Keratinocyte (primary cell): ENCODE results near the gene SDF2L1.

Experiments
- EZH2 ChIP-seq: IDR thresholded peaks from one replicate; pipeline ENCODE4 v1.6.1; 2012; ENCODE audit warnings: inconsistent platforms, mild to moderate bottlenecking, low read length, moderate library complexity
- TF ChIP-seq, protein P1 (sequence below), 3 experiments: IDR thresholded peaks in 1 of 3; conservative IDR thresholded peaks in 1 of 3; optimal IDR thresholded peaks in 1 of 3; 2 replicates in 2 of 3; 3 replicates in 1 of 3; pipeline versions ENCODE3 to v1.5.1; 2011; ENCODE audit warnings: low read length in 3 of 3, mild to moderate bottlenecking in 3 of 3, moderate library complexity in 2 of 3, control low read depth in 1 of 3, inconsistent platforms in 1 of 3; ENCODE audit not compliant: insufficient read depth in 2 of 3; ENCODE audit errors: extremely low read depth in 1 of 3

DNA sequence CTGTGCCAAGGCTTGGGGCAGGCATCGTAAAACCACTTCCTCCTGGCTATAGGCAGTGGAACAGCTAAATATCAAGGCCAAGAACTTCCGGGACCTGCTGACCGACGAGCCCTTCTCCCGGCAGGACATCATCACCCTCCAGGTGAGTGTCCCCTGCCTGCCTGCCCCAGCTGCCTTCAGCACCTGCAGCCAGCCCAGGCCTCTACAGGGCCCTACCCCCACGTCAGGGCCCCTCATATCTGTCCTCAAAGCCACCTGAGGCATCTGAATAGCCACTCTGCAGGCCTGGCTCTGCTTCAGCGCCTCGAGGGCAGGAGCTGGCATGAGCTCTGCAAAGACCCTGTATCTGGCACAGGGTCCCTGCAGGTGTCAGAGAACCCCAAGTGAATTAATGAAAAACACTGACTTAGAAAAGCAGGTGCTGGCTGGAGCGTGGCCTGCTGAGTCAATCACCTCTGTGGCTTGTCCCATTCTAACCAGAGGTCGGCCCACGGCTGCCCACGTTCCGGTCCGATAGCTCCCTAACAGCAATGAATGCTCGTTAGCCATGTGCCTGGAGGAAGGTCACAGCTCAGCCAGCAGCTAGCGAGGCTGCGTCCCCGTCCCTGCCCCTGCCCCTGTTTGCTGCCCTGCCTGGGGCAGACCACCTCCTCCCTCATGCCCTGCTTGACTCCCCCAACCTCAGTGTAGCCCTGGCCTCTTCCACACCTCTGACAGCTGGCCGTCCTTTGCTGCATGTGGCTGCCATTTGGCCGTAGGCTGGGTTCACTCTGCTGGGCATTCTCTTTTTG, 40.5 kb downstream of the SDF2L1 start:
- TF ChIP-seq EZH2, result no peak
- TF ChIP-seq, protein P1, sequence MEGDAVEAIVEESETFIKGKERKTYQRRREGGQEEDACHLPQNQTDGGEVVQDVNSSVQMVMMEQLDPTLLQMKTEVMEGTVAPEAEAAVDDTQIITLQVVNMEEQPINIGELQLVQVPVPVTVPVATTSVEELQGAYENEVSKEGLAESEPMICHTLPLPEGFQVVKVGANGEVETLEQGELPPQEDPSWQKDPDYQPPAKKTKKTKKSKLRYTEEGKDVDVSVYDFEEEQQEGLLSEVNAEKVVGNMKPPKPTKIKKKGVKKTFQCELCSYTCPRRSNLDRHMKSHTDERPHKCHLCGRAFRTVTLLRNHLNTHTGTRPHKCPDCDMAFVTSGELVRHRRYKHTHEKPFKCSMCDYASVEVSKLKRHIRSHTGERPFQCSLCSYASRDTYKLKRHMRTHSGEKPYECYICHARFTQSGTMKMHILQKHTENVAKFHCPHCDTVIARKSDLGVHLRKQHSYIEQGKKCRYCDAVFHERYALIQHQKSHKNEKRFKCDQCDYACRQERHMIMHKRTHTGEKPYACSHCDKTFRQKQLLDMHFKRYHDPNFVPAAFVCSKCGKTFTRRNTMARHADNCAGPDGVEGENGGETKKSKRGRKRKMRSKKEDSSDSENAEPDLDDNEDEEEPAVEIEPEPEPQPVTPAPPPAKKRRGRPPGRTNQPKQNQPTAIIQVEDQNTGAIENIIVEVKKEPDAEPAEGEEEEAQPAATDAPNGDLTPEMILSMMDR (optimal IDR thresholded peaks at IDR 0.05 in 1 of 3, IDR thresholded peaks at IDR 0.05 in 1 of 3, conservative IDR thresholded peaks at IDR 0.05 in 1 of 3; ENCODE audit: extremely low read depth in 1 of 3, insufficient read depth in 2 of 3, low read length in 3 of 3), result no peak
